Suprapubic skin (tissue), 3 donors: ENCODE measurements around the gene OR51A2.

ENCODE experiments used
- CTCF ChIP-seq, 2 donors: fragments of 200-600 bp in 1 of 2; fragments of 450-650 bp in 1 of 2; sonication (generic) in 1 of 2; IDR thresholded peaks; one replicate each; pipeline ENCODE4 v1.5.1; 2016 to 2019; ENCODE audit warnings: antibody characterized with exemption in 2 of 2, mild to moderate bottlenecking in 1 of 2, moderate library complexity in 1 of 2
- EP300 ChIP-seq: sonication (generic); formaldehyde crosslinking; IDR thresholded peaks from one replicate; pipeline ENCODE4 v1.6.1; 2017; ENCODE audit warnings: antibody characterized with exemption

GRCh38 chr11:4919250-4919649 lies 36.3 kb downstream of the OR51A2 start, which contains the start of gene OR51G2:
- no peak for TF ChIP-seq EP300
- TF ChIP-seq CTCF (IDR thresholded peaks at IDR 0.05): no peak
